Central memory CD8-positive, alpha-beta T cell (primary cell): ENCODE measurements around the gene A4GALT.
"Not testable (repeated sequence)": the region's sequence is repeated elsewhere in the genome, so short reads cannot be mapped to it uniquely, and the experiment has no call there.

ENCODE experiments used
- ATAC-seq: fragments of 150-1000 bp; cut with Tn5 transposase; replicated peaks from 2 replicates; pipeline ENCODE4 v1.10.0; 2022; ENCODE audit warnings: mild to moderate bottlenecking, moderate FRiP score, moderate number of reproducible peaks; ENCODE audit not compliant: poor library complexity, severe bottlenecking; ENCODE audit errors: extremely low read depth
- DNase-seq, 2 donors: peaks; one replicate each; pipeline ENCODE4 v3.0.0; 2021; ENCODE audit warnings: low spot score in 2 of 2
- H3K27ac Mint-ChIP-seq: one replicate; pipeline ENCODE4 v1.8.0; 2022; ENCODE audit warnings: low read depth, mild to moderate bottlenecking, moderate library complexity, mixed read lengths
- H3K27me3 Mint-ChIP-seq: one replicate; pipeline ENCODE4 v1.8.0; 2022; ENCODE audit warnings: mixed read lengths
- H3K36me3 Mint-ChIP-seq: one replicate; pipeline ENCODE4 v1.8.0; 2022; ENCODE audit warnings: mild to moderate bottlenecking, moderate library complexity, mixed read lengths; ENCODE audit not compliant: insufficient read depth
- H3K4me1 Mint-ChIP-seq: one replicate; pipeline ENCODE4 v1.8.0; 2022; ENCODE audit warnings: mixed read lengths
- H3K4me3 Mint-ChIP-seq: one replicate; pipeline ENCODE4 v1.8.0; 2022; ENCODE audit warnings: mild to moderate bottlenecking, moderate library complexity, mixed read lengths
- H3K9me3 Mint-ChIP-seq: one replicate; pipeline ENCODE4 v1.8.0; 2022; ENCODE audit warnings: mixed read lengths

The A4GALT gene, protein sequence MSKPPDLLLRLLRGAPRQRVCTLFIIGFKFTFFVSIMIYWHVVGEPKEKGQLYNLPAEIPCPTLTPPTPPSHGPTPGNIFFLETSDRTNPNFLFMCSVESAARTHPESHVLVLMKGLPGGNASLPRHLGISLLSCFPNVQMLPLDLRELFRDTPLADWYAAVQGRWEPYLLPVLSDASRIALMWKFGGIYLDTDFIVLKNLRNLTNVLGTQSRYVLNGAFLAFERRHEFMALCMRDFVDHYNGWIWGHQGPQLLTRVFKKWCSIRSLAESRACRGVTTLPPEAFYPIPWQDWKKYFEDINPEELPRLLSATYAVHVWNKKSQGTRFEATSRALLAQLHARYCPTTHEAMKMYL

DNA sequence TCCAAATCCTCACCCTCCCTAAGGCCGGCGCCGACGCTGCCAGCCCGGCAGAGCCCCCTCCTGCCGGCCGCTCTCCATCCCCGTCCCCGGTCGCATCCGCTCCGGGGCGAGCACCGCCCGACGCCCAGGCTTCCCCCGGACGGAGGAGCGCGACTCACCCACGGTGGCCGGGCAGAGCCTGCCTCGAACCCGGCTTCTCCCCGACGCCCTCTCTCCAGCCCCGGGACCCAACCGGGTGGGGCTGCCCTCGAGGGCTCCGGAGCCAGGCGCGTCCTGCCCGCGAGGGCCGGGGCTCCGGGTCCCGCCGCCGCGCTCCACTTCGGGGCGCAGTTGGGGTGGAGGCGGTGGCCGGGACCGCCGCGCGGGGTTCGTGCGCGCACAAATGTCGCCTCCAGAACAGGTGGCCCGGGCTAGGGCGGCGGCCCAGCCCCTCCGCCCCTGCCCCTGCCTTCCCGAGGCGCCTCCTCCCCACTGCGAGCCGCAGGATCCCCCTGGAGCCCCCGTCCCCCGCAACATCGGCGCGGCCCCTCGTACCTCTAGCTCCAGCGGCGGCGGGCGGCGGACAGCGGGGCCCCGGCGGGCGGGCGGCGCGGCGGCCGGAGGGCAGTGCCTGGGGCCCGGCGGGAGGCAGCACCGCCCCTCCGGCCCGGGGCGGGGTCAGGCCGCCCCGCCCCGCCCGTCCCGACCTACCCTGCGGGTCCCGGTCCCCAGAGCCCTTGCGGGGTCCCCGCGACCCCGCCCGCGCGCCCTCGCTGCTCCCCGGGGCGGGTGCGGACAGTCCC, at the start of gene A4GALT:
Gene A4GALT, minus strand, starts transcription at position 608 of the 782 bp plus-strand sequence. CDS start 26,919 bp downstream, outside the sequence.
- Mint-ChIP-seq H3K9me3 (no peaks in the 10 kb centered on the region), H3K4me1 (peaks cover 24% of the 10 kb centered on the region), H3K4me3 (peak within 1 kb of the TSS; percentile 76), H3K36me3 (no peaks in the 10 kb centered on the region), H3K27ac (no peak within 1 kb of the TSS), H3K27me3 (peaks cover 79% of the 10 kb centered on the region)
- ATAC-seq (no peak), DNase-seq (no peak)

DNA sequence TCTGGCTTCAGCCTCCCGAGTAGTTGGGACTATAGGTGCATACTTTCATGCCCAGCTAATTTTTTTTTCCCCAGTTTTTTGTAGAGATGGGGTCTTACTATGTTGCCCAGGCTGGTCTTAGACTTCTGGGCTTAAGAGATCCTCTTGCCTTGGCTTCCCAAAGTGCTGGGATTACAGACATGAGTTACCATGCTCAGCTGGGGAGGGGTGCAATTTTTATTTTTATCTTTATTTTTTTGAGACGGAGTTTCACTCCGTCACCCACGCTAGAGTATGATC, 49.7 kb upstream of the A4GALT start:
- ATAC-seq (no peak), DNase-seq (no peak)
- H3K9me3 Mint-ChIP-seq: no peaks in the 10 kb centered on the region
- H3K4me3 Mint-ChIP-seq: no peak overlapping the region
- H3K36me3 Mint-ChIP-seq: no peaks in the 10 kb centered on the region
- peaks cover 27% of the 10 kb centered on the region for H3K27me3 Mint-ChIP-seq
- H3K27ac Mint-ChIP-seq: no peak overlapping the region
- H3K4me1 Mint-ChIP-seq: no peaks in the 10 kb centered on the region

DNA sequence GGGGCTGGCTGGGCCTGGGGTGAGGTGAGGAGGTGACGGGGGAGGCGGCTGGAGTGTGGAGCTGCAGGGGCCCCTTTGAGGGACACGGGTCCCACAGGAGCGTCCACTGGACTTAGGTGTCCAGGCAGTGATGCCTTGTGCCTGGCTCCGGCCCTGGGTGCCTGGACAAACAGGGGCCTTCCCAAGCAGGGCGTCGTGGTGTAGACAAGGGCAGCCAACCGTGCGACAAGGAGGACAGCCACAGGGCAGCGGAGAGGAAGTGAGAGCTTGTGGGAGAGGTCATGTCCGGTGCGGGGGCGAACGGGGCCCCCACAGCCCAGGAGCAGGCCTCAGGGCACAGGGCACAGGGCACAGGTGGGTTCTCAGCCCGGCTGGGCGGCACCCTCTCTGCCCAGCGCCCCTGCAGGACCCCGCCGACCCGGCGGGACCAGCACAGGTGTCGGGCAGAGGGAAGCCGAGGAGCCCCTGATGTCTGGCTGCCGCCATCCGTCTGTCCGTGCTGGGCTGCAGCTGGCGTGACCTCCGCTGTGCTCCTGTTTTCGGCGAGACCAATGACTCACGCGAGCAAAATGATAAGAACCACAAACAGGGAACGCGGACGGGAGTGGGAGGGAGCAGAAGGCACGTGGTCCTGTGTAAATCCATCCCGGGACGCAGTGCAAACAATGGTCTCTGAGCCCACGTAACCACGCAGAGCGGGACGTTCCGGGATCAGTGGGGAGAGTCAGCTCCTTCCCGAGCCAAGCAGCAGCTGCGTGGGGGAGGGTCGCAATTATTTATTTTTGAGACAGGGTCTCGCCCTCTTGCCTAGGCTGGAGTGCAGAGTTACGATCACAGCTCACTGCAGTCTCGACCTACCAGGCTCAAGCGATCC, 49.1 kb upstream of the A4GALT start:
- H3K27ac Mint-ChIP-seq: no peak overlapping the region
- no peak overlapping the region for H3K4me3 Mint-ChIP-seq
- H3K36me3 Mint-ChIP-seq: no peaks in the 10 kb centered on the region
- ATAC-seq: no peak
- peaks cover 32% of the 10 kb centered on the region for H3K27me3 Mint-ChIP-seq
- DNase-seq: no peak
- H3K9me3 Mint-ChIP-seq: no peaks in the 10 kb centered on the region
- no peaks in the 10 kb centered on the region for H3K4me1 Mint-ChIP-seq

DNA sequence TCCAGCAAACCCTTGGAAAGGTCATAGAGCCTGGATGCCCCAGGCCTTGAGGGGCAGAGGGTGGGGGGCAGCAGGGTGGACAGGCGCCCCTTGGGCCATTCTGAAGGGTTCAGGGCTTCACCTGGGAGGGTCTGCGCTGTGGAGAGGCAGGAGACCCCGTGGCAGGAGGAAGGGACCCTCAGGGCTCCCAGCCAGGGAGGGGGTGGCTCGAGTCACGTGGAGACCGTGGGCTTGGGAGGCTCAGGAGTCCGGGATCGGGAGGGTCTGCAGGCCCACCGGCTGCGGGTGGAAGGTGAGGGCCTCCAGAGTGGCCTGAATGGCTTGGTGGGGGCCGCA, 48.5 kb upstream of the A4GALT start:
- Mint-ChIP-seq H3K4me1 (no peaks in the 10 kb centered on the region), H3K4me3 (no peak overlapping the region), H3K27ac (no peak overlapping the region), H3K9me3 (no peaks in the 10 kb centered on the region), H3K36me3 (peaks cover 1% of the 10 kb centered on the region), H3K27me3 (peaks cover 39% of the 10 kb centered on the region)
- no peak for ATAC-seq
- DNase-seq: no peak

DNA sequence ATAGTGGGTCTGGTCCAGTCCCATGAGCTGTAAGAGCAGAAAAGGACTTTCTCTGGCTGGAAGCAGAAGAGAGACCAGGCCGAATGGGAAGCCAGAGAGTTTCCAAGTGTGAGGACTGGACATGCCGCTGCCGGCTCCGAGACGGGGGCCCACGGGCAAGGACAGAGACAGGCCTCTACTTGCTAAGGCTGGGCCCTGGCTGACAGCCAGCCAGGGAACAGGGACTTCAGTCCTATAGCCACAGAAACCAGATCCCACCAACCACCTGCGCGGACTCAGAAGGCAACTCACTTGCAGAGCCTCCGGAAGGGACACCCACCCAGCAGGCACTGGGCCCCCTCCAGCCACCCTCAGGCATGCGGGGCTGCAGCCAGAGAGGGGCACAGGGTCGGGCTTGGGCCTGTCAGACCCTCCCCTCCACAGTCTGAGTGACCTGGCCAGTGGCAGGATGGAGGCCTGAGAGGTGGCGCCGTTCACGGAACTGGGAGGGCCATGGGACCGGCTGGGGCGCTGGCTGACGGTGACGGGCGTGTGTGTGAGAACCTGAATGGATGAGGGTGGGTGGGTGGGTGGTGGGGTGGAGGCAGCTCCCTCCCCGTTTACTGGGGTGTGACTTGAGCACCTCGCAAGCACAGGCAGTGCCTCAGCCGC, 47.8 kb upstream of the A4GALT start:
- Mint-ChIP-seq H3K36me3 (peaks cover 1% of the 10 kb centered on the region), H3K4me3 (no peak overlapping the region), H3K27me3 (peaks cover 40% of the 10 kb centered on the region), H3K27ac (no peak overlapping the region), H3K4me1 (no peaks in the 10 kb centered on the region), H3K9me3 (no peaks in the 10 kb centered on the region)
- ATAC-seq: no peak
- DNase-seq: no peak

DNA sequence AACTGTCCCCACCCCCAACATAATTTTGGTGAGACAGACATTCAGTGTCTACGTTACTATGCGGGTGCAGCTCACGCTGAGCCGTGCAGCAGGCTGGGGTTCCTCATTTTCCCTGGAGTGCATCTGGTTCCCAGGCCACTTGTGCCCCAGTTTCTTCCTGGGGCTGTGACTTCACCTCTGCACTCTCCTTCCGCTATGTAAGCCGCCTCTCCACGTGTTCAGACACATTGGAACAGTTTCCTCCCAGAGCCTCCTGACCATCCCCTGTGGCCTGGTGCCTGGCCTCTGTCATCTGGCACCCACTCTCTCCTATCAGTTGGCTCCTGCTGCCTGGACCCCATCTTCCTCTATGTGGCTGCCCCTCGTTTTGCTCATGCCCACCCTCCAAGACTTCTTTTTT, 46.2 kb upstream of the A4GALT start:
- no peaks in the 10 kb centered on the region for H3K9me3 Mint-ChIP-seq
- no peaks in the 10 kb centered on the region for H3K4me1 Mint-ChIP-seq
- H3K27me3 Mint-ChIP-seq: peaks cover 40% of the 10 kb centered on the region
- no peak overlapping the region for H3K4me3 Mint-ChIP-seq
- H3K27ac Mint-ChIP-seq: no peak overlapping the region
- peaks cover 1% of the 10 kb centered on the region for H3K36me3 Mint-ChIP-seq
- ATAC-seq: no peak
- no peak for DNase-seq

DNA sequence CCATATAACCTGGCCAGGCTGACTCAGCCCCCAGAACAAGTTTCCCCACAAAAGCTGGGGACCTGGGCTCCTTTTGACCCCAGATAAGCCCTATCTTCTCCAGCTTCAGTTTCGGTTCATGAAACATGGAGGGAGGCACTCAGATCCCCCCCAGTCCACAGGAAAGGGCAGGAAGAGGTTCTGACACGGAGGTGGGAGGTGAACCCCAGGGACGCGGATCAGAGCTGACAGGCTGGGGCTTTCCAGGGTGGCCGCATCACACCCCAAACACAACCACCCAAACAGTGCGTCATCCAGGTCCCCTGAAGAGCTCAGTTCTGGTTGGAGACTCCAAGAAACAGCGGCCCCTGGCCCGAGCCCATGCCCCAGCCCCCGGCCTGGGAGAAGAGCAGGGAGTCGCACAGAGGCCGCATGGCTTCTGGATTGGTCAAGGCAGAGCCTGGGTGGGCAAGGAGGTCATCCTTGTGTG, 44.3 kb upstream of the A4GALT start:
- no peak overlapping the region for H3K27ac Mint-ChIP-seq
- H3K4me3 Mint-ChIP-seq: no peak overlapping the region
- H3K9me3 Mint-ChIP-seq: no peaks in the 10 kb centered on the region
- ATAC-seq (no peak), DNase-seq (no peak)
- H3K4me1 Mint-ChIP-seq: no peaks in the 10 kb centered on the region
- H3K27me3 Mint-ChIP-seq: peaks cover 43% of the 10 kb centered on the region
- H3K36me3 Mint-ChIP-seq: peaks cover 1% of the 10 kb centered on the region

DNA sequence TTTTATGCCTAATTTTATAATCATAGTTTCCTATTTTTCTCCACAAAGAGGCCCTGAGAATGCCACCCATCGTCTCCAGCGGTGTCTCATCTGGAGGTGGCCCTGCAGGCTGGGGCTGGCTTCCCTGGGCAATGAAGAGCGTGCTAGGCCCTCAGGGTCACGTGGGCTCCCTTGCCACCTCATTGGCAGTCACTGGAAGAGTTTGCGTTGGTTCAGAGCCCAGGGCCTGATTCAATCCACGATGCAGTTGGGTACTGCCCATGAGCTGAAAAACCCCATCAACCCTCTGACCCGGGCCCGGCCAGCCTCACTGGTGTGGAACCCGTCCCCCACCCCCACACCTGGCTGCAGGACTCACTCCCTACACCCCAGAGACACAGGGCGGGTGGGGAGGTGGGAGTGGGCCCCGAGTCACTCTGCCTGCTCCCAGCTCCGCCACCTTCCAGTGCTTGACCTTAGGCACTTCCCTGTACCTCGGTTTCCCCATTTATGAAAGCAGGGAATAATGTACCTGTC, 43.4 kb upstream of the A4GALT start:
- H3K4me3 Mint-ChIP-seq: no peak overlapping the region
- peaks cover 50% of the 10 kb centered on the region for H3K27me3 Mint-ChIP-seq
- ATAC-seq (no peak), DNase-seq (no peak)
- peak overlapping the region; percentile 53 for H3K27ac Mint-ChIP-seq
- peaks cover 1% of the 10 kb centered on the region for H3K36me3 Mint-ChIP-seq
- H3K9me3 Mint-ChIP-seq: no peaks in the 10 kb centered on the region
- H3K4me1 Mint-ChIP-seq: no peaks in the 10 kb centered on the region

DNA sequence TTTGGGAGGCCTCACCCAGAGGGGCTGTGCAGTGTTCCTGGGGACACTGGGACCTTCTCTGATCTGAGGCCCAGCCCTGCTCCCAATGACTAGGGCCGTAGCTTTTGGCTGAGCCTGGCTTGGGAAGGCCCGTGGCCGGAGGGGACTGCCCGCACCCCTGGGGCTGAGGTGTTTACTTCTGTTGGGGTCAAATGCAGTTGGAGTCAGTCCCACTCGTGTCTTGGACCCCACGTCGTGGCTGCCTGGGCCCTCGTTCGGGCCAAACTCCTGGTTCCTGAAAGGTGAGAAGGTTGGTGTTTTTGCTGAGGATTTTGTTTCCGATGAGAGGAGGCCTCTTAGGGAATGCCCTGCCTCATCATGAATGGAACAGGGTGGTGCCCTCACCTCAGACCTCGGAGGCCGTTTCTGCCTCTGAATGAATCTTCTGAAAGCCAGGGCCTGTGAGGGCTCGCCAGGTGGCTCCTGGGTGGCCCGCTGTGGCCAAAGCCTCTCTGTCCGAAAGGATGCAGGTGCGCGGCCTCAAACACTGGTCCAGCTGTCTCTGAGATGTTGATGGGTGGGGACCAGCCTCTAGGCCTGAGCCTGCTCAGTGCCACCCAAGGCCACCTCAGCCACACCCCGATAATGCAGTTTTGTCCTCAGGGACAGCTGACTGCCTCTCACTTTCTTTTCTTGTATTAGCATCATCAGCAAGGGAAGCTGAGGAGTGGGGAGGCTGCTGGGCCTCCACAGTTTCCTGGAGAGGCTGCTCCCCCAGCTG, 40.3 kb upstream of the A4GALT start:
- H3K9me3 Mint-ChIP-seq: no peaks in the 10 kb centered on the region
- peaks cover 47% of the 10 kb centered on the region for H3K27me3 Mint-ChIP-seq
- no peaks in the 10 kb centered on the region for H3K4me1 Mint-ChIP-seq
- peaks cover 1% of the 10 kb centered on the region for H3K36me3 Mint-ChIP-seq
- H3K27ac Mint-ChIP-seq: no peak overlapping the region
- DNase-seq (no peak), ATAC-seq (no peak)
- no peak overlapping the region for H3K4me3 Mint-ChIP-seq

DNA sequence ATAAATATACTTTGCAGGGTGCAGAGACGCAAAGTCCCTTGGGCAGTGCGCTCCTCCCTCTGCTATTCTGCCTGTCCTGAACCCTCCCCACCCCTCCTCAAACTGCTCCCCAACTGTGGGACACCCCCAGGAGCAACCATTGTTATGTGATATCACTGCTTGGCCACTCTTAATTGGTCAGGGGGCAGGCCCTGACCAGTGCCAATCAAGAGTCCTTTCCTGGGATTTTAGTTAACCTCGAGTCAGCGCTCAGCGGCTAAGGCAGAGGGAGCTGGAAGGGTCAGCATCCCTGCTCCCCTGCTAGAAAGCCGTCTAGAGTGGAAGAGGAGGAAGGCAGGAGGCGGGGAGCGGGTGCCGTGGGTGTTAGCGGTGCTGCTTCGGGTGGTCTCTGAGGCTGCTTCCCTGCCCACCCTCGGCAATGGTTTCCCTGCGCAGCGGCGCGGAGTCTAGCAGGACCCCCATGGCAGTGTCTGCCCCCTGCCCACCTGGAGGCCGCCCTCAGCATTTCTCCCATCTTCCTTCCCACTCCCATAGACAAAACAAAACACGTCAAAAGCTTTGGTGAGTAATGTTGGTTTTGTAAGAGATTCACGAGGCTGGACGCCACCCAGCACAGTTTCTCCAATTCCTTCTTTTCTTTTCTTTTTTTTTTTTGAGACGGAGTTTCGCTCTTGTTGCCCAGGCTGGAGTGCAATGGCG, 38.4 kb upstream of the A4GALT start:
- Mint-ChIP-seq H3K27ac (no peak overlapping the region), H3K36me3 (peaks cover under 1% of the 10 kb centered on the region), H3K4me1 (no peaks in the 10 kb centered on the region), H3K4me3 (no peak overlapping the region), H3K27me3 (peaks cover 28% of the 10 kb centered on the region), H3K9me3 (no peaks in the 10 kb centered on the region)
- ATAC-seq (no peak), DNase-seq (no peak)

DNA sequence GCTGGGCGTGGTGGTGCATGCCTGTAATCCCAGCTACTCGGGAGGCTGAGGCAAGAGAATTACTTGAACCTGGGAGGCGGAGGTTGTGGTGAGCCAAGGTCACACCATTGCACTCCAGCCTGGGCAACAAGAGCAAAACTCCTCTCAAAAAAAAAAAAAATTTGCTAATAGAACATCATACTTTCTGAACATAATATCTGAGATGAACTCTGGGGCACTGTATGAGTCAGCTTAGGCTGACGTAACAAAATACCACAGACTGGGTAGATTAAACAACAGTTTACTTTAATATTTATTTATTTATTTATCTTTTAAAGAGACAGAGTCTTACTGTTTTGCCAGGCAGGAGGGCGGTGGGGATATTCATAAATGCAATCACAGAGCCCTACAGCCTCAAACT, 34.9 kb upstream of the A4GALT start:
- DNase-seq, H3K36me3 Mint-ChIP-seq, H3K27ac Mint-ChIP-seq, H3K9me3 Mint-ChIP-seq, H3K4me3 Mint-ChIP-seq, H3K4me1 Mint-ChIP-seq, ATAC-seq: not testable (repeated sequence)
- H3K27me3 Mint-ChIP-seq: peaks cover 28% of the 10 kb centered on the region
